IPS DF 6.9 (cell line): ENCODE results near the gene SLBP.

ENCODE experiments used
- DNase-seq: peaks from one replicate; pipeline ENCODE4 v3.0.0-alpha.2; 2013; ENCODE audit warnings: low read depth, low spot score
- H3K27ac ChIP-seq: one replicate; pipeline ENCODE4 v1.5.1; 2013; ENCODE audit warnings: low read length, control low read depth
- H3K27me3 ChIP-seq: 2 replicates; pipeline ENCODE4 v1.6.1; 2013; ENCODE audit warnings: mild to moderate bottlenecking, low read length; ENCODE audit not compliant: control insufficient read depth, insufficient read depth
- H3K36me3 ChIP-seq: 2 replicates; pipeline ENCODE4 v1.6.1; 2013; ENCODE audit warnings: low read length; ENCODE audit not compliant: control insufficient read depth, insufficient read depth
- H3K4me1 ChIP-seq: 2 replicates; pipeline ENCODE4 v1.6.1; 2013; ENCODE audit warnings: low read length; ENCODE audit not compliant: control insufficient read depth, insufficient read depth
- H3K4me3 ChIP-seq: 2 replicates; pipeline ENCODE4 v1.5.1; 2013; ENCODE audit warnings: mild to moderate bottlenecking, low read length
- H3K9me3 ChIP-seq: 2 replicates; pipeline ENCODE4 v1.6.1; 2013; ENCODE audit warnings: low read length, inconsistent platforms; ENCODE audit not compliant: control insufficient read depth, insufficient read depth
- WGBS: extraction: QIAGEN DNeasy Blood & Tissue Kit; methylation state at CpG from one replicate; pipeline ENCODE4 v1.1.7; 2013; ENCODE audit warnings: mixed read lengths, missing lambda C conversion rate; ENCODE audit not compliant: insufficient read length, insufficient coverage; 5-methylcytosine and 5-hydroxymethylcytosine counted together

Gene SLBP

GRCh38 chr4:1653776-1654175 lies 58.3 kb downstream of the SLBP start:
- H3K9me3 ChIP-seq = no peaks in the 10 kb centered on the region
- H3K27me3 ChIP-seq = no peaks in the 10 kb centered on the region
- H3K4me3 ChIP-seq = no peak overlapping the region
- no peak overlapping the region for H3K27ac ChIP-seq
- H3K4me1 ChIP-seq = no peaks in the 10 kb centered on the region
- WGBS = no CpG with 5 or more reads among the region's 10 CpGs
- no peaks in the 10 kb centered on the region for H3K36me3 ChIP-seq
- no peak for DNase-seq

- no peak for DNase-seq
- H3K4me1 ChIP-seq = no peaks in the 10 kb centered on the region
- H3K36me3 ChIP-seq = no peaks in the 10 kb centered on the region
- H3K27me3 ChIP-seq = no peaks in the 10 kb centered on the region
- H3K9me3 ChIP-seq = no peaks in the 10 kb centered on the region
- no peak overlapping the region for H3K4me3 ChIP-seq
- H3K27ac ChIP-seq = no peak overlapping the region
- 100% methylated on average over 12 of the region's 13 CpGs for WGBS
Measured at GRCh38 chr4:1652088-1652487, 60.0 kb downstream of the SLBP start.

GRCh38 chr4:1651609-1652008 lies 60.5 kb downstream of the SLBP start:
- Histone ChIP-seq H3K4me1 (no peaks in the 10 kb centered on the region), H3K4me3 (no peak overlapping the region), H3K27ac (no peak overlapping the region), H3K36me3 (no peaks in the 10 kb centered on the region), H3K9me3 (no peaks in the 10 kb centered on the region), H3K27me3 (no peaks in the 10 kb centered on the region)
- no peak for DNase-seq
- WGBS = 100% methylated on average over 2 of the region's 13 CpGs

- Histone ChIP-seq H3K27ac (no peak overlapping the region), H3K4me3 (no peak overlapping the region), H3K9me3 (no peaks in the 10 kb centered on the region), H3K27me3 (no peaks in the 10 kb centered on the region), H3K4me1 (no peaks in the 10 kb centered on the region; the same call in 1 of the 2 replicates), H3K36me3 (no peaks in the 10 kb centered on the region)
- no CpG with 5 or more reads among the region's 3 CpGs for WGBS
- no peak for DNase-seq
Measured at GRCh38 chr4:1648962-1649361, 63.2 kb downstream of the SLBP start.

GRCh38 chr4:1647432-1647831 lies 64.7 kb downstream of the SLBP start:
- DNase-seq = no peak
- Histone ChIP-seq H3K27me3 (no peaks in the 10 kb centered on the region), H3K4me3 (no peak overlapping the region), H3K27ac (no peak overlapping the region), H3K36me3 (no peaks in the 10 kb centered on the region), H3K4me1 (no peaks in the 10 kb centered on the region; the same call in 1 of the 2 replicates), H3K9me3 (no peaks in the 10 kb centered on the region)
- WGBS = no CpG with 5 or more reads among the region's 19 CpGs

GRCh38 chr4:1646690-1647089 lies 65.4 kb downstream of the SLBP start:
- Histone ChIP-seq H3K4me3 (no peak overlapping the region), H3K4me1 (no peaks in the 10 kb centered on the region; the same call in 1 of the 2 replicates), H3K27ac (no peak overlapping the region), H3K27me3 (no peaks in the 10 kb centered on the region), H3K9me3 (no peaks in the 10 kb centered on the region), H3K36me3 (no peaks in the 10 kb centered on the region)
- no CpG with 5 or more reads among the region's 7 CpGs for WGBS
- no peak for DNase-seq

GRCh38 chr4:1644891-1645657 lies 67.0 kb downstream of the SLBP start:
- Histone ChIP-seq H3K36me3 (no peaks in the 10 kb centered on the region), H3K4me3 (no peak overlapping the region), H3K9me3 (no peaks in the 10 kb centered on the region), H3K27ac (no peak overlapping the region), H3K27me3 (no peaks in the 10 kb centered on the region), H3K4me1 (no peaks in the 10 kb centered on the region; the same call in 1 of the 2 replicates)
- no peak for DNase-seq
- WGBS = no CpG with 5 or more reads among the region's 21 CpGs

- WGBS = no CpG with 5 or more reads among the region's 48 CpGs
- Histone ChIP-seq H3K27me3 (no peaks in the 10 kb centered on the region), H3K4me3 (no peak overlapping the region), H3K9me3 (no peaks in the 10 kb centered on the region), H3K4me1 (no peaks in the 10 kb centered on the region; the same call in 1 of the 2 replicates), H3K36me3 (no peaks in the 10 kb centered on the region), H3K27ac (no peak overlapping the region)
- DNase-seq = no peak
Measured at GRCh38 chr4:1643971-1644735, 68.0 kb downstream of the SLBP start.
